GF-D8 (cell line): ENCODE results near the gene C16orf46.

Experiments
- DNase-seq: peaks from one replicate; lab custom pipeline; 2025; lab: John Stamatoyannopoulos, UW

The C16orf46 gene

GRCh38 chr16:81018496-81018895 lies 58.5 kb downstream of the C16orf46 start:
- no peak for DNase-seq

DNA sequence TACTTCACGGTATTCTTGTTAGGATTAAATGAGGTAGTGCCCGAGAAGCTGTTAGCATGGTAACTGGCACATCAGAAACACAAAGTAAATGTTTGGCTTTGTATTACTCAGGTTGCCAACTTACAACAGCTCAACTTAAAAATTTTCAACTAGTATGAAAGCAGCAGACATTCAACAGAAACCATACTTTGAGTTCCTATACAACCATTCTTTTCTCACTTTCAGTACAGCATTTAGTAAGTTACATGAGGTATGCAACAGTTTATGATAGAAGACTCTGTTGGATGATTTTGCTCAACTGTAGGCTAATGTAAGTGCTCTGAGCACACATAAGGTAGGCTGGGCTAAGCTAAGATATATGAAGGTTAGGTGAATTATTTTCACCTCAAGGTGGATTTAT lies 62.4 kb downstream of the C16orf46 start:
- no peak for DNase-seq

GRCh38 chr16:81012974-81013373 lies 64.1 kb downstream of the C16orf46 start:
- DNase-seq, result no peak
